Tibial nerve (tissue), 4 donors: ENCODE results near the gene CABLES1. TPM values are rescaled to one million over a fixed set of nuclear protein-coding genes. Genes with fewer than 3 reads are reported as not detected.

Experiments used
- DNase-seq, 2 donors: peaks; one replicate each; pipeline ENCODE4 v3.0.0-alpha.2; 2019; ENCODE audit warnings: low spot score in 2 of 2
- H3K27ac ChIP-seq, 4 donors: fragments of 200-600 bp; sonication (generic) in 3 of 4; one replicate each; pipeline ENCODE4 v1.5.1; 2017 to 2019; ENCODE audit warnings: mild to moderate bottlenecking in 1 of 4
- H3K27me3 ChIP-seq, 2 donors: fragments of 200-600 bp; sonication (generic) in 1 of 2; one replicate each; pipeline versions ENCODE4 v1.5.1 to v1.6.0; 2017 to 2019
- H3K36me3 ChIP-seq, 3 donors: fragments of 200-600 bp; sonication (generic); one replicate each; pipeline ENCODE4 v1.5.1; 2018 to 2019
- H3K4me1 ChIP-seq, 4 donors: fragments of 200-600 bp; sonication (generic) in 3 of 4; one replicate each; pipeline ENCODE4 v1.5.1; 2017 to 2019
- H3K4me3 ChIP-seq, 4 donors: fragments of 200-600 bp; sonication (generic) in 3 of 4; one replicate each; pipeline ENCODE4 v1.5.1; 2017 to 2019; ENCODE audit warnings: mild to moderate bottlenecking in 1 of 4, moderate library complexity in 1 of 4
- H3K9me3 ChIP-seq, 4 donors: fragments of 200-600 bp; sonication (generic) in 3 of 4; one replicate each; pipeline ENCODE4 v1.5.1; 2017 to 2019
- EP300 ChIP-seq, 2 donors: sonication (generic); formaldehyde crosslinking; IDR thresholded peaks; one replicate each; pipeline ENCODE4 v1.6.1; 2017; ENCODE audit warnings: antibody characterized with exemption in 2 of 2, mild to moderate bottlenecking in 1 of 2
- POLR2A ChIP-seq, 2 donors: fragments of 450-650 bp; IDR thresholded peaks; one replicate each; pipeline ENCODE4 v1.6.1; 2017; ENCODE audit warnings: antibody characterized with exemption in 2 of 2, mild to moderate bottlenecking in 2 of 2, moderate library complexity in 2 of 2
- WGBS, 2 donors: methylation state at CpG; one replicate each; pipeline ENCODE4 v1.1.5; 2018; 5-methylcytosine and 5-hydroxymethylcytosine counted together
- total RNA-seq, 4 donors: library from RNA; depleted of rRNA; stranded (reverse); fragments of >200 nt; gene quantifications; one replicate each; pipeline ENCODE4 v1.1.0, GENCODE V29; 2016
- TF ChIP-seq, protein P1 (sequence below), 5 experiments: fragments of 200-600 bp in 3 of 5; fragments of 450-650 bp in 2 of 5; sonication (generic) in 3 of 5; IDR thresholded peaks; one replicate each; pipeline ENCODE4 v1.5.1; 2016 to 2019; ENCODE audit warnings: antibody characterized with exemption in 5 of 5, mild to moderate bottlenecking in 3 of 5, moderate library complexity in 2 of 5

CABLES1 gene
- total RNA-seq, 4 donors from 2014 or later, result 17.3 to 32.1 (median 21.2) TPM

DNA sequence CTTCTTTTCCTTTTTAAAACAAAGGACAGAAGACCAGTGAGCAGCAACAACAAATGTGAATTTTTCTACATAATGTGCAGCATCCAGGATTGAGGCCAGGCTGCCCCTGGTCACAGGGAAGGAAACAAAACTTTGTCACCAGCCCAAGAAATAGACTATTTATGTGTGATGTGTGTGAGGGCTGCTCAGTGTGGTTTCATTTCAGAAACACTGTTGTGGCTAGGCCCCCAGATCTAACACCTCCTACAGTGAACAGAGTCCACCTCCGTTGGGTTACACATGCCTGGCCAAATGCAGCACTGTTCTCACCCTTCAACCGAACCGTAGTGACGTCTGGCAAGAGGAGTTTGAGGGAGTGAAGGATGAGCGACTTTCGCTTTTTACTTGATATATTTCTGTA, 171.5 kb downstream of the CABLES1 start:
- Histone ChIP-seq H3K27me3 (no peaks in the 10 kb centered on the region), H3K4me3 (no peak overlapping the region), H3K4me1 (peaks cover 0 to 4% (median 0%) of the 10 kb centered on the region in 4 donors), H3K27ac (no peak overlapping the region), H3K9me3 (no peaks in the 10 kb centered on the region), H3K36me3 (peaks cover 0 to 9% (median 0%) of the 10 kb centered on the region in 3 donors)
- DNase-seq, result no peak
- WGBS, 2 donors, result 74 to 80% methylated on average over 6 of the region's 6 CpGs
- TF ChIP-seq POLR2A (IDR thresholded peaks at IDR 0.05), result no peak
- no peak for TF ChIP-seq EP300 (IDR thresholded peaks at IDR 0.05)
- TF ChIP-seq, protein P1, sequence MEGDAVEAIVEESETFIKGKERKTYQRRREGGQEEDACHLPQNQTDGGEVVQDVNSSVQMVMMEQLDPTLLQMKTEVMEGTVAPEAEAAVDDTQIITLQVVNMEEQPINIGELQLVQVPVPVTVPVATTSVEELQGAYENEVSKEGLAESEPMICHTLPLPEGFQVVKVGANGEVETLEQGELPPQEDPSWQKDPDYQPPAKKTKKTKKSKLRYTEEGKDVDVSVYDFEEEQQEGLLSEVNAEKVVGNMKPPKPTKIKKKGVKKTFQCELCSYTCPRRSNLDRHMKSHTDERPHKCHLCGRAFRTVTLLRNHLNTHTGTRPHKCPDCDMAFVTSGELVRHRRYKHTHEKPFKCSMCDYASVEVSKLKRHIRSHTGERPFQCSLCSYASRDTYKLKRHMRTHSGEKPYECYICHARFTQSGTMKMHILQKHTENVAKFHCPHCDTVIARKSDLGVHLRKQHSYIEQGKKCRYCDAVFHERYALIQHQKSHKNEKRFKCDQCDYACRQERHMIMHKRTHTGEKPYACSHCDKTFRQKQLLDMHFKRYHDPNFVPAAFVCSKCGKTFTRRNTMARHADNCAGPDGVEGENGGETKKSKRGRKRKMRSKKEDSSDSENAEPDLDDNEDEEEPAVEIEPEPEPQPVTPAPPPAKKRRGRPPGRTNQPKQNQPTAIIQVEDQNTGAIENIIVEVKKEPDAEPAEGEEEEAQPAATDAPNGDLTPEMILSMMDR (IDR thresholded peaks at IDR 0.05), result no peak

DNA sequence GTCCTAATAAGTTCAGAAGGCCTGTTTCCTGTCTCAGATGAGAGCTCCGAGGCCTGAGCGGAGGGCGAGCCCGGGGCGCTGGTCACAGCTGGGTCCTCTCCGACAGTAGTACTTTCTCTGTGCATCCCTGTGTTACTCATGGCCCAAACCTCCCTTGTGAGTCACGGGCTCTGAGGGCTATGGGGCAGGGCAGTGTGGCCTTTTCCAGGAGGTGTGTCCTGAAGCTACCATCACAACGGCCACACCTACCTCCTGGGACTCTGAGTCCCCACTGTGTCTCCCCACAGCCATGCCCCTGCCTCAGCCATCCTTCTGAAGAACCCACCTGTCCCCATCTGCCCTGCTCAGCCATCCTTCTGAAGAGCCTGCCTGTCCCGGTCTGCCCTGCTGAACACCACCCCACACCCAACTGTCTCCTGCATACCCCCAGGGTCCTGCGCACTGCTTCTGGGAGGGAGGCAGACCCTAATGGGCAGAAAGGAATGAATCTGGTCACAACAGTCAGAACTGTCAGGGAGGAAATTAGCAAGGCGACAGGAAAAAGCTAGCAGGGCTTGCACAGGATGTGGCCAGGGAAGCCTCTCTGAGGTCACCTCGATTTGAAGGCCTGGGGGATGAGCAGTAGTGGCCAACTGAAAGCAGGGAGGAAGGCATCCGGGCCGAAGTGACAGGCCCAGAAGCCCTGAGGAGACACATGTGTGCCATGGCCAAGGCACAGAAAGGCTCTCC, 172.4 kb downstream of the CABLES1 start:
- WGBS, 2 donors, result 81 to 82% methylated on average over 14 of the region's 14 CpGs
- no peak overlapping the region for H3K27ac ChIP-seq
- no peaks in the 10 kb centered on the region for H3K27me3 ChIP-seq
- H3K9me3 ChIP-seq, result no peaks in the 10 kb centered on the region
- no peak for DNase-seq
- TF ChIP-seq, protein P1 (IDR thresholded peaks at IDR 0.05), result no peak
- no peak for TF ChIP-seq EP300 (IDR thresholded peaks at IDR 0.05)
- TF ChIP-seq POLR2A (IDR thresholded peaks at IDR 0.05), result no peak
- peaks cover 0 to 14% (median 0%) of the 10 kb centered on the region in 4 donors for H3K4me1 ChIP-seq
- peaks cover 0 to 9% (median 0%) of the 10 kb centered on the region in 3 donors for H3K36me3 ChIP-seq
- H3K4me3 ChIP-seq, result no peak overlapping the region

Other genes with a start within 250 kb of the CABLES1 start
- 10 to 100 TPM in 3 of 4 donors, 1 to 10 TPM in 1; 8.3 to 43.8 (median 13.5) TPM for gene RBBP8, start 202.2 kb upstream of the CABLES1 start, total RNA-seq